ENCODE data around the gene SERBP1.

- no peak for TF ChIP-seq CTCF (IDR thresholded peaks at IDR 0.05)
- no peak for TF ChIP-seq POLR2A (IDR thresholded peaks at IDR 0.05)
Observed at GRCh38 chr1:67457247-67457646, 27.0 kb upstream of the SERBP1 start.

All from adrenal gland (tissue), 5 donors.